ENCODE measurements around the gene HCN2.

DNA sequence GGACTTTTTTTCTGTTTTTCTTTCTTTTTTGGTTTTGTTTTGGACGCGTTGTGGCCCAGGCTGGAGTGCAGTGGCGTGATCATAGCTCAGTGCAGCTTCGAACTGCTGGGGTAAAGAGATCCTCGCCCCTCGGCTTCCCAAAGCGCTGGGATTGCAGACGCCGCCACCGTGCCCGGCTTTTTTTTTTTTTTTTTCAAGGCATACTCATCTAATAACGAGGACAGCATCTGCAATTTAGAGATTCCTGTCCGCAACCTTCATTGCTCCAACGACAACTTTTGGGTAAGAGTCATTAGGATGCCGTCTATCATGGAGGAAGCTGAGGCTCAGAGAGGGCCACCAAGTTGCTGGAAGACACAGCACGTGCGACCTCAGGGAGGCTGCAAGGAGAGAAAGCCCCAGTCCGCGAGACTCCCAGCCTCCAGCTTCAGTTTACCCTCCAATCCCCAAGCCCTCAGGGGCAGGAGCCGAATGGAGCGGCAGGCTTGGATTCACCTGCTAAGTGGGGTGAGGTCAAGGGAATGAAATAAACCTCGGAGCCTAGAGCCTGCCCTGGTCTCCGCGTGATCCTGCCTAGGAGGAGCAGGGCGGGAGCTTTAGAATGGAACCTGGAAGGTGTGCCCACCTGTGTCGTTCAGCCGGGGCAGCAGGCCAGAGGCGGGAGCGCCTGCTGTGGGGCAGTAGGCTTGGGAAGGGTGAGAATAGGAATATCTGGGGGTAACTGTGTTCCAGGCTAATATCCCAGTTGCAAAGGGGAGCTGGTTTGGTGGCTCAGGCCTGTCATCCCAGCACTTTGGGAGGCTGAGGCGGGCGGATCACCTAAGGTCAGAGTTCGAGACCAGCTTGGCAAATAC, 44.3 kb downstream of the HCN2 start:
- TF ChIP-seq JUN (CRISPR knock-in tag; IDR thresholded peaks at IDR 0.05) (no peak), TP53 (CRISPR knock-in tag; IDR thresholded peaks at IDR 0.05) (no peak), ELF4 (CRISPR knock-in tag; IDR thresholded peaks at IDR 0.05; ENCODE audit: low read depth) (no peak), ETV6 (CRISPR knock-in tag; IDR thresholded peaks at IDR 0.05) (no peak), ZNF121 (CRISPR knock-in tag; IDR thresholded peaks at IDR 0.05) (no peak), ESRRA (CRISPR knock-in tag; IDR thresholded peaks at IDR 0.05; ENCODE audit: borderline replicate concordance) (no peak)
- TF ChIP-seq, protein P1, sequence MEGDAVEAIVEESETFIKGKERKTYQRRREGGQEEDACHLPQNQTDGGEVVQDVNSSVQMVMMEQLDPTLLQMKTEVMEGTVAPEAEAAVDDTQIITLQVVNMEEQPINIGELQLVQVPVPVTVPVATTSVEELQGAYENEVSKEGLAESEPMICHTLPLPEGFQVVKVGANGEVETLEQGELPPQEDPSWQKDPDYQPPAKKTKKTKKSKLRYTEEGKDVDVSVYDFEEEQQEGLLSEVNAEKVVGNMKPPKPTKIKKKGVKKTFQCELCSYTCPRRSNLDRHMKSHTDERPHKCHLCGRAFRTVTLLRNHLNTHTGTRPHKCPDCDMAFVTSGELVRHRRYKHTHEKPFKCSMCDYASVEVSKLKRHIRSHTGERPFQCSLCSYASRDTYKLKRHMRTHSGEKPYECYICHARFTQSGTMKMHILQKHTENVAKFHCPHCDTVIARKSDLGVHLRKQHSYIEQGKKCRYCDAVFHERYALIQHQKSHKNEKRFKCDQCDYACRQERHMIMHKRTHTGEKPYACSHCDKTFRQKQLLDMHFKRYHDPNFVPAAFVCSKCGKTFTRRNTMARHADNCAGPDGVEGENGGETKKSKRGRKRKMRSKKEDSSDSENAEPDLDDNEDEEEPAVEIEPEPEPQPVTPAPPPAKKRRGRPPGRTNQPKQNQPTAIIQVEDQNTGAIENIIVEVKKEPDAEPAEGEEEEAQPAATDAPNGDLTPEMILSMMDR (IDR thresholded peaks at IDR 0.05) = no peak
- TF ChIP-seq, protein P2, sequence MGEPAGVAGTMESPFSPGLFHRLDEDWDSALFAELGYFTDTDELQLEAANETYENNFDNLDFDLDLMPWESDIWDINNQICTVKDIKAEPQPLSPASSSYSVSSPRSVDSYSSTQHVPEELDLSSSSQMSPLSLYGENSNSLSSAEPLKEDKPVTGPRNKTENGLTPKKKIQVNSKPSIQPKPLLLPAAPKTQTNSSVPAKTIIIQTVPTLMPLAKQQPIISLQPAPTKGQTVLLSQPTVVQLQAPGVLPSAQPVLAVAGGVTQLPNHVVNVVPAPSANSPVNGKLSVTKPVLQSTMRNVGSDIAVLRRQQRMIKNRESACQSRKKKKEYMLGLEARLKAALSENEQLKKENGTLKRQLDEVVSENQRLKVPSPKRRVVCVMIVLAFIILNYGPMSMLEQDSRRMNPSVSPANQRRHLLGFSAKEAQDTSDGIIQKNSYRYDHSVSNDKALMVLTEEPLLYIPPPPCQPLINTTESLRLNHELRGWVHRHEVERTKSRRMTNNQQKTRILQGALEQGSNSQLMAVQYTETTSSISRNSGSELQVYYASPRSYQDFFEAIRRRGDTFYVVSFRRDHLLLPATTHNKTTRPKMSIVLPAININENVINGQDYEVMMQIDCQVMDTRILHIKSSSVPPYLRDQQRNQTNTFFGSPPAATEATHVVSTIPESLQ (CRISPR knock-in tag; IDR thresholded peaks at IDR 0.05) = no peak

All from WTC11 (cell line).